ENCODE results near the gene RAD51D.
"Not testable (repeated sequence)": the region's sequence is repeated elsewhere in the genome, so short reads cannot be mapped to it uniquely, and the experiment has no call there.

RAD51D gene
- 24.4 to 38.8 (median 29.2) reads per million in 4 experiments for total RNA-seq

DNA sequence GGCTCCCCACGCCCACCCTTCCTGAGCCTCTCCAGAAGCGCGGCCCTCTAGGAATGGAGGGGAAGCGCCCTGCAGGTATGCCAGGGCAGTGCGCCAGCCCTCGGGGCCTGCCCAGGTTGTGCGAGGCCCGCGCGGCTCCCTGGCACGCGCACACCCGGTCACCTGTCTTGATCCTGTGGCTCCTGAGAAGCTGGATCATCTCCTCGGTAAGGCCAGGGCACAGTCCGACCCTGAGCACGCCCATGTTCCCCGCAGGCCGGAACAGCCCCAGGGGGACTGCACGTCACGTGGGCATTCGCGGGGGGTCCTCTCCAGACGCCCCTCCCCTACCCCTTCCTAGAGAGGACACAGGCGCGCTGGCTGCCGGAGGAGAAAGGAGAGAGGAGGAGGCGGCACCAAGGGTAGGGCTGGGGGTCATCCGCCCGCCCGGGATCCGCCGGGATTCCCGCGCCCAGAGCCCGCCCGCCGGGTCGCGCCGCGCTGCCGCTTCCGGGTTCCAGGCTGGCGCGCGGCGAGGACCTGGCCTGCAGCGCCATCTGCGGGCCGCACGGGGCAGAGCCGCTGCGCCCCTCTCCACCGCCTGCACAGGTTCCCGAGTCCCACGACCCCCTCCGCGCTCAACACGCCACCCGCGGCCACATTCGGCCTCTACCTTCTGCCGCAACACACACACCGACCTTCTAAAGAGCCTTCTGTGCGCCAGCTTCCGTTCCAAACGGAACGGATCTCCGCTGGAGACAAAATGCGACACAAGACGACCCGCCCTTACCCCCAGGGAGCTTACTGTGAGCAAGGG lies at the start of gene RAD51D:
Gene RAD51D (minus strand): TSS at position 491 of the 796 bp plus-strand sequence. CDS start 247 bp downstream, at position 244.
- DNase-seq, result peak; percentile 67

DNA sequence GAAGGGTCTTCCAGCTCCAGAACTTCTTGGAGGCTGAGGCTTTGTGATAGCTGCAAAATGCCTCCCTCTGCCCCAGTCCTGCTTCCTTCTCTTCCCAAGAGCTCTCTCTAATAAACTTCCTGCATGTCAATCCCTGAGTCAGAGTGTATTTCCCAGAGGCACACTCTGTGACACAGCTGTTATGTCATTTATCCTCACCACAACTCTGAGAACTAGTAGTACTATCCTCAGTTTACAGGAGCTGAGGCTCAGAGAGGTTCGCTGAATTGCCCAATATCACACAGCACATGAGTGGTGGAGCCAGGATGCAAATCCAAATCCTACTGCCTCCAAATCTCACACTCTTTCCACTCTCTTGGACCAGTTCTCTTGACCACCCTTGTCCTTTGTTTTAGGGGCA lies 48.0 kb upstream of the RAD51D start:
- no peak for DNase-seq

DNA sequence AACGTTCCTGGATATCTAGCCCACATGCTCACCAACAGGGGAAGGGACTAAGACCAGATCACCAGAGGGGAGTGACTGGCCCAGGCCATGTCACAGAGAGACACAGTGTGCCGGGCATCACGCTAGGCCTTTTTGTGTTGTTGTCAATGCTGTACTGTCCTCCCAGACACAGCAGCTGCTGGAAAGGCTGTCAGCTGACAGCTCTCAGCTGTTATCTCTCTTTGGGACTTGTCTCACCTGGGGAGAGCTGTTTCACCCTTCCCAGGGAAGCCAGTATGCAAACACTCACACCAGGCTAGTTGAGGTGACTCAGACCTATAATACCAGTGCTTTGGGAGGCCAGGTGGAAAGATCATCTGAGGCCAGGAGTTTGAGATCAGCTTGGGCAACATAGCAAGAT lies 47.4 kb upstream of the RAD51D start:
- no peak for DNase-seq

DNA sequence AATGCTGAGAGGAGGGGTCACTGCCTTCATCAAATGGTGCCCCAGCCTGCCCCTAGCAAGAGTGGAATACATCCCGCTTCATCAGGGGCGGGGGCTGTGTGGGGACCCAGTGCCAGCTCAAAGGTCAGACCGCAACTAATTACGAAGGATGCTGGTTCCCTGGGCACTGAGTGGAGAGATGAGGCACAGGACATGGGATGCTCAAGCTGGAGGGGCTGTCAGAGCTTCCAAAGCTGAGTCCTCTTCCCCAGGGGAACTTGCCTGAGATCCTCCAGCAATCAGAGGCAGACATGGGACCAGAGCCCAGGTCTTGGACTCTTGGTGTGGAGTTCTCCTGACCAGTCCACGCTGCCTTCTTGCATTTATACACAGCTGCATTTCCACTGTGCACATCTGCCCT lies 46.9 kb upstream of the RAD51D start:
- DNase-seq, result no peak

DNA sequence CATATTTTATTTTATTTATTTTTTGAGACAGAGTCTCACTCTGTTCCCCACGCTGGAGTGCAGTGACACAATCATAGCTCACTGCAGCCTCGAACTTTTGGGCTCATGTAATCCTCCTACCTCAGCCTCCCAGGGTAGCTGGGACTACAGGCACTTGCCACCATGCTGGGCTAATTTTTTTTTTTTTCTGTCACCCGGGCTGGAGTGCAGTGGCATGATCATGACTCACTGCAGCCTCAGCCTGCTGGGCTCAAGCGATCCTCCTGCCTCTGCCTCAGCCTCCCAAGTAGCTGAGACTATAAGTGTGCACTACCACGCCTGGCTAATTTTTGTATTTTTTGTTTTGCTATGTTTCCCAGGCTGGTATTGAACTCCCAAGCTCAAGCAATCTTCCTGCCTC lies 45.1 kb upstream of the RAD51D start:
- no peak for DNase-seq

DNA sequence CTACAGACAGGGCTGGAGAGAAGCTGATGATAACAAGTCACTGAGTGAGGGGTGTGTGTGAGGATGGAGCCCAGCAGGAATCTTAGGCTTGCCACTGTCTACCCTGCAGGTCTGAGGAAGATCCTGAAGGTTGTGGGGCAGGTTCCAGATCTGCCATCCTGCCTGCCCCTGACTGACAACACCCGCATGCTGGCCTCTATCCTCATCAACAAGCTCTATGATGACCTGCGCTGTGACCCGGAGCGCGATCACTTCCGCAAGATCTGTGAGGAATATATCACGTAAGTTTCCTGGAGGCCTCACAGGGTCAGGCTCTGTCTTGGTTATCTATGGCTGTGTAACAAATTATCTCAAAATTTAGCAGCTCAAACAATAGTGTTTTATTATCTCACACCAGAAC lies 44.2 kb upstream of the RAD51D start:
- DNase-seq, result no peak

DNA sequence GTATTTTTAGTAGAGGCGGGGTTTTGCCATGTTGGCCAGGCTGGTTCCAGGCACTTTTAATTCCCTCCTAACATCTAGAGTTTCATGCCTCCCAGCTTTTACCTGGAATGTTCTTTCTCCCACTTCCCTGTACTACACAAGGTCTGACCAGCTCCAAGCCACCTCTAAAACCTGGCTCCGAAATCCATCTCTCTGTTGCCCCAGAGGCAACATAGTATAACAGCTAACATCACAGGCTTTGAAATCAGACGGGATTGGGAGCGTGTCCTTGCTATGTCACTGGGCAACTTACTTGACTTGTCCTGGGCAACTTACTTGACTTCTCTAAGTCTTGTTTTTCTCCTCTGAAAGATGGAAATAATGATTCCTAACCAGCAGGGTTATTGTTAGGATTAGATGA lies 43.1 kb upstream of the RAD51D start:
- DNase-seq, result no peak

DNA sequence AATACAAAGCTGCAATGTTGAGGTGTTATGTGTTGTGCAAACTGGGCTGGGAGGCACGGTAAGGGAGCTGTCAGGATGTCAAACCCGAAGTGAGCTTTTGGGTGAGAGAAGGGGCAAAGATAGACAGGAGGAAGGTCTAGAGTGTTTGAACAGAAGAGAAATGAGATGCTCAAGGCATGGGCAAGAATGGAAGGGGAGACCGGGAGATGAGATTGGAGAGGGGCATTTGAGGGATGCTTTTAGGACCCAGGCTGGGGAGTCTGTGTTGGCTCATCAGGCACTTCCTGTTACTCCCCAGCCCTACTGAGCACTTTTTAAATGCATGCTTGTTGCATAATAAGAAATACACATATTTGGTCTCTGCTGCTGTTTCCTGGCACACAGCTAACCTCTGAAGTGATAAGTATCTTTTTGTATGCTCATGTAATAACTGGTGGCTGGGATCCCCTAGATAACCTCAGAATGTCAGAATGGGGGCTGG lies 41.7 kb upstream of the RAD51D start:
- DNase-seq, result no peak

DNA sequence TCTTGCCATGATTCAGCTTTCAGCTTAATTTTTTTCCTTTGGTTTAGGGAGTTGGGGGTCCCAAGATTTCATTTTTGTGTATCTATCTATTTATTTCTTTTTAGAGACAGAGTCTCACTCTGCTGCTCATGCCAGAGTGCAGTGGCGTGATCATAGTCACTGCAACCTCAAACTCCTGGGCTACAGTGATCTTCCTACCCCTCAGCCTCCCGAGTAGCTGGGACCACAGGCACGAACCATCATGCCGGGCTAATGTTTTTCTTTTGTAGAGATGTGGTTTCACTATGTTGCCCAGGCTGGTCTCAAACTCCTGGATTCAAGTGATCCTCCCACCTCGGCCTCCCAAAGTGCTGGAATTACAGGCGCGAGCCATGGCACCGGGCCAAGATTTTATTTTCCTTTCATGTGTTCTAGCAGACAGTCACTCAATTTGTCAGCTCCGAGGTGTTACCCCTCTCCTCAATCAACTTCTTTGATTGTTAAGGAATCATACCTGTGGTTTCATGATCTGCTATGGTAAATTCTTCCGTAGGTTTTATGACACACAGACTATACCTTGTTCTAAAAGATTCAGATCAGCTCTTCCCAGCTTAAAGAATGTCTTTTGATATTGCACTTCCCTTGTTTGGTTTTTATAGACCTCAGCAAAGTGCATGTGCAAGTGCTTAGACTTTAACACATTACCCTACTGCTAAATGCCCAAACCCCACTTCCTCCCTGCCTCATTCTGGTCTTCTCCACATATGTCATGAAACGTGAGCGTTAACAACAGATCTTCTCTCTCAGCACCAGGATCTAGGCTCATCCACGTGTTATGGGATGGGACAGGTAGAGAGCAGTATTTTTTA lies 40.9 kb upstream of the RAD51D start:
- peak; percentile 19 for DNase-seq

DNA sequence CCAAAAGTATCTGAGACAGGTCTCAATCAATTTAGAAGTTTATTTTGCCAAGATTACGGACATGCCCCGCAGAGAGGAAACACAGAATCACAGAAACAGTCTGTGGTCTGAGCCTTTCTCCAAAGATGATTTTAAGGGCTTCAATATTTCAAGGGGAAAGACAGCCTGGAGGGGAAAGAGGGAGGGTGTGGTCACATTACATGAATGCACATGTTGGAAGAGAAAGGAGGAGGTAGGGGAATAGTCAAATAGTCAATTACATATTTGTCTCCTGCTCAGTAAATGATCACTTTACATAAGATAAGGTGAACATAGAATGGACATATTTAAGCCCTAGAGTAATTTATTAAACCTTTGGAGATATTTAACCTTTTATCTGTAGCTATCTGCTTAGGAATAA lies 40.3 kb upstream of the RAD51D start:
- no peak for DNase-seq

DNA sequence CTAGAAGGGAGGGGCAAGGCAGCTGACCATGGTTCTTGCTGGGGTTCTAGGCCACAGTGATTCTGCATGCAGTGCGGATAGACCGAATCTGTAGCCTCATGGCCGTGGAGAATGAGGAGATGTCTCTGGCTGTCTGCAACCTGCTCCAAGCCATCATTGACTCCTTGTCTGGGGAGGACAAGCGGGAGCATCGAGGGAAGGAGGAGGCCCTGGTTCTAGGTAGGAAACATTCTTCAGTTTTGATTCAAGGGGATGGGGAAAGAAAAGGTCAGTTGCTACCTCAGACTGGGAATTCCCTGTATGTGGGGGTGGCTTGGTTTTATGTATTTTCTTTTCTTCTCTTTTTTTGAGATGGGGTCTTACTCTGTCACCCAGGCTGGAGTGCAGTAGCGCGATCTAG lies 35.6 kb upstream of the RAD51D start:
- no peak for DNase-seq

DNA sequence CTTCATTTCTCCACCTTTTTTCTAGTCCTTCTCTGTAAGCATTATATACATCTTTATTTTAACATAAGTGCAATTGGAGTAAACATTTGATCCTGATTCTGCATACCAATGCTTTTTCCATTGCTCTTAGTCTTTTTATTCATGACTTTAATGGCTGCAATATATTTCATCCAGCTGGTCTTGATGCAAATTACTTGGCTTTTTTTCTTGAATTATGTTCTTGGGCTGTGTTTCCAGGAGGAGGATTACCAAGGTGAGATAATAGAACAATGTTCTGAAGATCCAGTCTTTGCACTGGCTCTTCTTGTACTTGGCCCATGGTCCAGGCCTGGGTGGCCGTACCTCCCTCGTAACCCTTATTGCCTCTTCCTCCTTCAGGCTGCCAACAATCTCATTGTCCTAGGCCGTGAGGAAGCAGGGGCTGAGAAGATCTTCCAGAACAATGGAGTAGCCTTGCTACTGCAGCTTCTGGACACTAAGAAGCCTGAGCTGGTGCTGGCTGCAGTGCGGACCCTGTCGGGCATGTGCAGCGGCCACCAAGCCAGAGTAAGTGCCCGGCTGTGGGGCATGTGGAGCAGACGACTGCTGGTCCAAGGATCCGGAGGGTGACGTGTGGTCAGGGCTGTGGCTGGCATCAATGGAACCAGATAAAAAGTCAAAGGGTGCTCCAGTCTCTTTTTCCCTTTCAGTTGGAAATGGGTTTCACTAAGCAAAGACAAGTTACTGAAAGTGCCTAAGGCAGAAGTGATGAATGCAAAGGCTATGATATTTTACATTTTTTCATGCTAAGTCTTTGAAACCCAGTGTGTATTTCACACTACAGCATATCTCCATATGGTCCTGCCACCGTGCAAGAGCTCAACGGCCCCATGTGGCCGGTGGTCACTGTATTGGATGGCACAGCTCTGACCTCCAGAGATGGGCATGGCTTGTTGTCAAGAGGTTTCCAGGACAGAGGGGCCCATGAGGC lies 34.8 kb upstream of the RAD51D start:
- no peak for DNase-seq

DNA sequence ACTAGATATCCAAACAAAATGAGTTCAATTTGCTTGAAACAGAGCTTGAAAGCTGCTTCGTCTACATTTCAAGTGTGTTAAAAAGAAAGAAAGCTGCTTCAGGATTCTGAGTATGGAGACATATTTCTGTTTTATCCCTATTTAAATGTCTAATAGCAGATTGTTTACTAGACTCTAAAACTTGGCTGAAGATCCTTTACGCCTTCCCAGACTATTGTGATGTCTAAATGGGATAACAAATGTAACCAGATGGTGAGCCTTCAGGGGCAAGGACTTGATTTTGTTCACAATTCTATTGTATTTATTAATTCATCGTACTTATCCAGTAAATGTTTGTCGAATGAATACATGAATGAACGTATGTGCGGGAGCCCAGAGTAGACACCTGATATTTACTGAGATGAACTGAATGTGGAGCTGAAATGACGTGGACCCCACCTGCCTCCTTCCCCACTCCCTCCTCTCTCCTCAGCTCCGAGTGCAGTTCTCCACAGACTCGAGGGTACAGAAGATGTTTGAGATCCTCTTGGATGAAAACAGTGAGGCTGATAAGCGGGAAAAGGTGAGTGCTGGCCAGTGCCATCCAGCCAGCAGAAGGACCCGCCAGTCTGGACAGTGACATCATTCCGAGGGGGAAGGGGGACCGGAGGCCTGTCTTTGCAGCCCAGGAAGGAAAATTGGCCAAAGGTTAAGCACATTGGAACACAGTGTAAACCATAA lies 32.9 kb upstream of the RAD51D start:
- no peak for DNase-seq

DNA sequence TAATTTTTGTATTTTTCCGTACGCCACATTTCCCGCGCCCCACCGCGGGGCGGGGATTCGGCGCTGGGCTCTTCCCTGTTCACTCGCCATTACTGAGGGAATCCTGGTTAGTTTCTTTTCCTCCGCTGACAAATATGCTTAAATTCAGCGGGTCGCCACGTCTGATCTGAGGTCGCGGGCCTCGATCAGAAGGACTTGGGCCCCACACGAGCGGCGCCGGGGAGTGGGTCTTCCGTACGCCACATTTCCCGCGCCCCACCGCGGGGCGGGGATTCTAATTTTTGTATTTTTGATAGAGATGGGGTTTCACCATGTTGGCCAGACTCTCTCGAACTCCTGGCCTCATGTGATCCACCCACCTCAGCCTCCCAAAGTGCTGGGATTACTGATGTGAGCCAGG lies 31.4 kb upstream of the RAD51D start:
- DNase-seq, result not testable (repeated sequence)

DNA sequence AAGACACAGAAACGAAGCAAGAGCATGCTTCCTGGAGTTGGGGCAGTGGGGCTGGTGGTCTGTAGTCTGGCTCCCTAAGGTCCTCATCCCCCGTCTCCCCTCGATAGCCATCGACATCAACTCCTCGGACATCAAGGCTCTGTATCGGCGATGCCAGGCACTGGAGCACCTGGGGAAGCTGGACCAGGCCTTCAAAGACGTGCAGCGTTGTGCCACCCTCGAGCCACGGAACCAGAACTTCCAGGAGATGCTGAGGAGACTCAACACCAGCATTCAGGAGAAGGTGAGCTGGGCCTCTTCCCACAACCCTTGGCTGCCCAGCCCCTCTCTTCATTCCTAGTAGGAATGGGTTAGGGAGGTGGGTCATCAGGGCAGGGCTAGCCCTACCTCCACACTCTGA lies 30.3 kb upstream of the RAD51D start:
- no peak for DNase-seq

DNA sequence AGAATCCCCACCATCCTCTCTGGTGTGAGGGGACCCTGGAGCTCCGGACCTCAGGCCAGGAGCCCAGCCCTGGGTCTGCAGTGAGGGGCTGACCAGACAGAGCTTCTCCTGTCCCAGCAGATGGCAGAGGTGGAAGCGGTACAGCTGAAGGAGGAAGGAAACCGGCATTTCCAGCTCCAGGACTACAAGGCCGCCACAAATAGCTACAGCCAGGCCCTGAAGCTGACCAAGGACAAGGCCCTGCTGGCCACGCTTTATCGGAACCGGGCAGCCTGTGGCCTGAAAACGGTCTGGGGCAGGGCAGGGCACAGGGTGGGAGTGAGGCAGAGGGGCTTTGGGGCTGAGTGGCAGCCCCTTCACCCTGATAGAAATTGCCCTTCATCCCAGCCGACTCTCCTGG lies 28.5 kb upstream of the RAD51D start:
- DNase-seq, result no peak

DNA sequence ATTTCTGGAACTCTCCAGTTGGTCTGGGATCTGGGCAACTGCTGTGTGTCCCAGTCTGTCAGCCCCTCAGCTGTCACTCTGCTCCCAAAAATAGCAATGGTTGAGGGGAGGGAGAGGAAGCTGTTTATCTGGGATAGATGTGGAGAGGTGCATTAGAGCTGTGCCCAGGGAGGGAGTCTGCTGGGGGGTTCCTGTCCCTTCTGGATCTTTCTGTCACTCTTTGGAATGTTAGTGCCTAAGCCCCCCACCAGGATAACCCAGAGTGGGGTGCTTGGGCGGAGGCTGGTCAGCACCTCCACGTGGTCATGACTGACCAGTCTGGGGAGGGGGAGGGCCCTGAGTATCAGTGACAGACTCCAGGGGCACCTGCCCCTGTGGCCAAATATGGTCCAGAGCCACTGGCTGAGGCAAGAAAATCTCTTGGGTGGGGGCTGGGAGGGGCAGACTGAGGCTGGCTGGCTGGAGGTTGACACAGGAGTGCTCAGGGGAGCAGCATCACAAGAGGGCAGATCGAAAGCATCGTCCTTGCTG lies 27.8 kb upstream of the RAD51D start, which contains the start of gene UNC45B:
Gene UNC45B (plus strand): TSS at position 443 of the 531 bp plus-strand sequence. CDS start 447 bp downstream, outside the sequence.
- no peak for DNase-seq

DNA sequence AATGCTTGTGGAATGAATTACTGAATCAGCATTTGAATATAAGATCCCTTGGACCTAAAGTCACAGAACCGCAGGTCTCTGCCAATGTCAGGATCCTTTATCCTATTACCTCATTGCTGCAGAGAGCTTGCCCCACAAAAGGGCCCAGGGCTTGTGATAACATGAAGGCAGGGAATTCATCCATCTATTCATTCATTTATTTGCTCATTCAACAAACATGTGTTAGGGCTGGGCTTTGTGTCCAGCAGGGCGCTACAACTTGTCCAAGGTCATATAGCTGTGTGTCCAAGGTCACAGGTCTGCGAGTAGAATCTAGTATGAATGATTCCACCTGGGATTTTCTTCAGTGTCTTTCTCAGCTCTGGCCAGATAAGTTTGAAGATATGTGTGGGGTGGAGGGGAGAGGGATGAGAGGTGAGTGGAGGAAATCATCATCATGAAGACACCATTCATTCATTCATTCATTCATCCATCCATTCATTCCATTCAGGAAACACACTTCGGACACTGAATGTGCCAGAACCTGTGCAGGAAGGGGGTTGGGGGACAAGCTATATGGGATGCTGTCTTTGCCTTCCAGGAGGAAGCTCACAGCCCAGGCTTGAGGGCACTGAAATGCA lies 26.7 kb upstream of the RAD51D start:
- DNase-seq, result no peak

DNA sequence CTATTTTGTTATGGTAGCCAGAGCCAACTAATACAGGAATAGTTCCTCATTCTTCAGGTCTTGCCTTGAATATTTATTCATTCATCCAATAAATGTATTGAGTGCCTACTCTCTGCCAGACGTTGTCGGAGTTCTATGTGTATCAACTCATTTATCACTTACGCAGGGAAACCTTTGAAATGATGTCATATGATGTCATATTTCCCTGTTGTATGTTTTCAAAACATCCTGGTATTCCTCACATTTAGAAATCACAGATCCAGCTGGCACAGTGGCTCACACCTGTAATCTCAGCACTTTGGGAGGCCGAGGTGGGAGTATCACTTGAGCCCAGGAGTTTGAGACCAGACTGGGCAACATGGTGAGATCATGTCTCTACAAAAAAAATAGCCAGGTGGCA lies 25.2 kb upstream of the RAD51D start:
- DNase-seq, result no peak

DNA sequence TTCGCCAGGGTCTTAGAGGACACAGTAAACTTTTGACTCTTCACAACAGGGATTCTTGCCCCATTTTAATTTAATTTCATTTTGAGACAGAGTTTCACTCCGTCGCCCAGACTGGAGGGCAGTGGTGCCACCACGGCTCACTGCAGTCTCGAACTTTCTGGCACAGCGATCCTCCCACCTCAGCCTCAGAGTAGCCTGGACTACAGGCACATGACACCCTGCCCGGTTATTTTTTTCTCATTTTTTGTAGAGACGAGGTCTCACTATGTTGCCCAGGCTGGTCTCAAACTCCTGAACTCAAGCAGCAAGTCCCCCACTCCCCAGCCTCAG lies 22.8 kb upstream of the RAD51D start:
- no peak for DNase-seq

All from effector CD8-positive, alpha-beta T cell (primary cell).